HG03066 (cell line): Measurements from ENCODE around the gene LDAF1.
"Not testable (repeated sequence)": the region's sequence is repeated elsewhere in the genome, so short reads cannot be mapped to it uniquely, and the experiment has no call there.

Experiments used
- ATAC-seq: cut with Tn5 transposase; IDR thresholded peaks from one replicate; pipeline ENCODE4 v1.9.1; 2021; ENCODE audit warnings: low read depth; ENCODE audit not compliant: unreplicated experiment

The LDAF1 gene

GRCh38 chr16:21161211-21161610 lies 2.7 kb downstream of the LDAF1 start:
- no peak for ATAC-seq

- ATAC-seq, result no peak
These were observed 4.2 kb downstream of the LDAF1 start for GRCh38 chr16:21162661-21163151.

- ATAC-seq, result no peak
These were observed 5.1 kb downstream of the LDAF1 start for GRCh38 chr16:21163576-21163975.

- ATAC-seq, result no peak
These were observed 6.2 kb downstream of the LDAF1 start for GRCh38 chr16:21164521-21165168.

- no peak for ATAC-seq
These were observed 8.1 kb downstream of the LDAF1 start for GRCh38 chr16:21166561-21166961.

- no peak for ATAC-seq
These were observed 8.9 kb downstream of the LDAF1 start for GRCh38 chr16:21167360-21167759.

GRCh38 chr16:21167929-21168602 lies 9.6 kb downstream of the LDAF1 start:
- no peak for ATAC-seq

- no peak for ATAC-seq
These were observed 10.9 kb downstream of the LDAF1 start for GRCh38 chr16:21169249-21169981.

GRCh38 chr16:21170116-21170515 lies 11.6 kb downstream of the LDAF1 start:
- not testable (repeated sequence) for ATAC-seq

- ATAC-seq, result no peak
These were observed 14.2 kb downstream of the LDAF1 start for GRCh38 chr16:21172650-21173049.

- ATAC-seq, result no peak
These were observed 16.9 kb downstream of the LDAF1 start for GRCh38 chr16:21175397-21175796.

- no peak for ATAC-seq
These were observed 20.9 kb downstream of the LDAF1 start for GRCh38 chr16:21179126-21179982.

GRCh38 chr16:21179983-21180365 lies 21.5 kb downstream of the LDAF1 start:
- no peak for ATAC-seq

- ATAC-seq, result no peak
These were observed 25.5 kb downstream of the LDAF1 start for GRCh38 chr16:21183995-21184394.

- ATAC-seq, result no peak
These were observed 26.4 kb downstream of the LDAF1 start for GRCh38 chr16:21184834-21185233.

- ATAC-seq, result no peak
These were observed 27.3 kb downstream of the LDAF1 start for GRCh38 chr16:21185659-21186325.

- ATAC-seq, result no peak
These were observed 27.8 kb downstream of the LDAF1 start for GRCh38 chr16:21186326-21186691.

- ATAC-seq, result no peak
These were observed 30.8 kb downstream of the LDAF1 start for GRCh38 chr16:21189311-21189710.

- no peak for ATAC-seq
These were observed 31.5 kb downstream of the LDAF1 start for GRCh38 chr16:21190013-21190412.

GRCh38 chr16:21190599-21190998 lies 32.1 kb downstream of the LDAF1 start:
- no peak for ATAC-seq
